Measurements from ENCODE around the gene DBET. TPM values are rescaled to one million over a fixed set of nuclear protein-coding genes. Genes with fewer than 3 reads are reported as not detected.
"Not testable (repeated sequence)": the region's sequence is repeated elsewhere in the genome, so short reads cannot be mapped to it uniquely, and the experiment has no call there.

DBET gene
- total RNA-seq, result under 1 TPM in 1 of 2 experiments, not detected in 1; 0.05 TPM

GRCh38 chr4:190064342-190064741, at the start of gene DBET:
Gene DBET, plus strand, starts transcription at chr4:190064502.
- H3K9me3 Mint-ChIP-seq; CTCF ChIA-PET; H3K4me3 Mint-ChIP-seq; H3K27ac Mint-ChIP-seq; DNase-seq; H3K4me1 Mint-ChIP-seq (ENCODE audit: low read depth); intact Hi-C loops (cut with micrococcal nuclease); H3K36me3 Mint-ChIP-seq (ENCODE audit: low read depth); H3K27me3 Mint-ChIP-seq (ENCODE audit: low read depth): not testable (repeated sequence)

GRCh38 chr4:190014771-190015537, 49.3 kb upstream of the DBET start:
- H3K27me3 Mint-ChIP-seq (ENCODE audit: low read depth), result peaks cover 64% of the 10 kb centered on the region
- intact Hi-C loops (cut with micrococcal nuclease), result loop anchor here (5.0 kb wide), 1 partner anchor 73 kb away; the partner anchor contains the start of gene FRG1
- no peaks in the 10 kb centered on the region for H3K36me3 Mint-ChIP-seq (ENCODE audit: low read depth)
- DNase-seq, result no peak
- H3K27ac Mint-ChIP-seq, result no peak overlapping the region
- no peak overlapping the region for H3K4me3 Mint-ChIP-seq
- peaks cover 35% of the 10 kb centered on the region for H3K4me1 Mint-ChIP-seq (ENCODE audit: low read depth)
- no peaks in the 10 kb centered on the region for H3K9me3 Mint-ChIP-seq
- CTCF ChIA-PET, result interaction anchor here (1.2 kb wide), 1 partner anchor 22 kb away, joined by 3 read pairs; no protein-coding TSS in a partner anchor

DNA sequence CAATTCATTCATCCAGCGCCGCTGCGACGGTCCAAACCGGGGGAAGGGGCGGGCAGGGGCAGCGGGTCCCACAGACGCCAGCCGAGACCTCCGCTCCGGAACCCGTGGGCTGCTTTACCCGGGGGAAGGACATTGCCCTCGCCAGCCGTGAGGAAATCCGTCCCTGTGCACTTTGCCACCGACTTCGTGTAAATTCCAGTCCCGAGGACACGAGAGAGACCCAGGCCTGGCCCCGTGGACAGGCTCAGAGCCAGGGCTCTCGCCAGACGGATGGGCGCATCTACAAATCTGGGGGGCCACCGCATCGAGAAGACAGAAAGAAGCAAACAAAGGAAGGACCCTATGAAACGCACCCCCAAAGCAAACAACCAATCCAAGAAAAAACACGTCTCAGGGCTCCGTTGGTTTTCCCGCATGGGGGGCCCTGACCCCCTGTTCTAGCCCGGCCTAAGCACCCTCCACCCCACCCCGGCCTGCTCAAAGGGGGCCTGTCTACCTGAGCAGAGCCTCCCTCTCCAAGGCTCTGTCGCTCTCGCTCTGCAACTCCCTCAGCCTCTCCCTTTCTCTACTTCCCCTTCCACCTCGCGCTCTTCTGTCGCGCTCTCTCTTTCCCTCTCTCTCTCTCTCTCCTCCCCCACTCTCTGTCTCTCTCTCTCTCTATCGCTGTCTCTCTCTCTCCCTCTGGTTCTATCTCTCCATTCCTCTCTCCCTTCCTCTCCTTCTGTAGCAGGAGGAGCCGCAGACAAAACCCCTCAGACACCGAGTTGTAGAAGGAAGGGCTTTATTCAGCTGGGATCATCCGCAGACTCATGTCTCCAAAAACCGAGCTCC, 48.5 kb upstream of the DBET start:
- peaks cover 43% of the 10 kb centered on the region for H3K4me1 Mint-ChIP-seq (ENCODE audit: low read depth)
- CTCF ChIA-PET, result no interaction called here
- intact Hi-C loops (cut with micrococcal nuclease), result loop anchor here (5.0 kb wide), 1 partner anchor 73 kb away; the partner anchor contains the start of gene FRG1
- peaks cover 72% of the 10 kb centered on the region for H3K27me3 Mint-ChIP-seq (ENCODE audit: low read depth)
- no peaks in the 10 kb centered on the region for H3K36me3 Mint-ChIP-seq (ENCODE audit: low read depth)
- peak overlapping the region; percentile 46 for H3K4me3 Mint-ChIP-seq
- H3K27ac Mint-ChIP-seq, result no peak overlapping the region
- DNase-seq, result no peak
- H3K9me3 Mint-ChIP-seq, result no peaks in the 10 kb centered on the region

DNA sequence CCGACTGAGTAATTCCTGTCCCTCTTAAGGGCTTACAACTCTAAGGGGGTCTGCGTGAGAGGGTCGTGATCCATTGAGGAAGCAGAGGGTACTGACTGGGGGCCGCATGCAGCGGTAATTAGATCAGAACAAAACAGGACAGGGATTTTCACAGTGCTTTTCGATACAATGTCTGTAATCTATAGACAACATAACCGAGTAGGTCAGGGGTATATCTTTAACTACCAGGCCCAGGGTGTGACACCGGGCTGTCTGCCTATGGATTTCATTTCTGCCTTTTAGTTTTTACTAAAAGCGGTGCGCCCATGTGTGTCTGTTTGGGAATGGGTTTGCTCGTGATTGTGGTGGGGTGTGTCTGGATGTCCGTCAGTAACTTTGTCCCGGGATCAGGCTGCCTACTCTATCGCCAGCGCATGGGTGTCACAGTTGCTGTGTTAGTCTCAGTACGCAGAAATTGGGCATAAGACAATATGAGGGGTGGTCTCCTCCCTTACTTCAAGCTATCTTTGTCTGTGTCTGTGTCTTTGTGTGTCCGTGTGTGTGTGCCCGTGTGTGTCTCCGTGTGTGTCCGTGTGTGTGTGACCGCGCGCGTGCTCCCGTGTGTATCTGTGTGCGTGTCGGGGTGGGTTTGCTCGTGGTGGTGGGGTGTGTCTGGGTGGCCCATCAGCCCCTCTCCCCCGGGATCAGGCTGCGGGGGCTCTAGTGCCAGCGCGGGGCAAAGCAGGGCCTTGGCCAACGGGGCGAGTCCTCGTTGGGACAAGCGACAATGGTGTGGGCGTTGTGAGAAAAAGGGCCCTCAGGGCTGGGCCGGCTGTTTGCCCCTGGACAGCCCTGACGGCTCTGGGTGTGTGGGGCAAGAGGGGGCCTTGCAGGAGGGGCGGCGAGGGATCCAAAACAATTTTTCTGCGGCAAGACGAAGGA, 47.7 kb upstream of the DBET start:
- intact Hi-C loops (cut with micrococcal nuclease), result loop anchor here (5.0 kb wide), 1 partner anchor 74 kb away; the partner anchor contains the start of gene FRG1
- peak overlapping the region; percentile 46 for H3K4me3 Mint-ChIP-seq

GRCh38 chr4:190017357-190018200, 46.7 kb upstream of the DBET start:
- DNase-seq, result no peak
- Mint-ChIP-seq H3K4me3 (no peak overlapping the region), H3K36me3 (ENCODE audit: low read depth) (no peaks in the 10 kb centered on the region), H3K27me3 (ENCODE audit: low read depth) (peaks cover 68% of the 10 kb centered on the region), H3K9me3 (no peaks in the 10 kb centered on the region), H3K27ac (no peak overlapping the region), H3K4me1 (ENCODE audit: low read depth) (peaks cover 44% of the 10 kb centered on the region)
- intact Hi-C loops (cut with micrococcal nuclease), result loop anchor here (5.0 kb wide), 1 partner anchor 75 kb away; the partner anchor contains the start of gene FRG1
- CTCF ChIA-PET, result no interaction called here

More for the DNA sequence above, 47.7 kb upstream of the DBET start:
- H3K4me1 Mint-ChIP-seq (ENCODE audit: low read depth), result peaks cover 44% of the 10 kb centered on the region
- H3K9me3 Mint-ChIP-seq, result no peaks in the 10 kb centered on the region
- DNase-seq, result no peak
- H3K36me3 Mint-ChIP-seq (ENCODE audit: low read depth), result no peaks in the 10 kb centered on the region
- no peak overlapping the region for H3K27ac Mint-ChIP-seq
- H3K27me3 Mint-ChIP-seq (ENCODE audit: low read depth), result peaks cover 75% of the 10 kb centered on the region
- CTCF ChIA-PET, result no interaction called here

DNA sequence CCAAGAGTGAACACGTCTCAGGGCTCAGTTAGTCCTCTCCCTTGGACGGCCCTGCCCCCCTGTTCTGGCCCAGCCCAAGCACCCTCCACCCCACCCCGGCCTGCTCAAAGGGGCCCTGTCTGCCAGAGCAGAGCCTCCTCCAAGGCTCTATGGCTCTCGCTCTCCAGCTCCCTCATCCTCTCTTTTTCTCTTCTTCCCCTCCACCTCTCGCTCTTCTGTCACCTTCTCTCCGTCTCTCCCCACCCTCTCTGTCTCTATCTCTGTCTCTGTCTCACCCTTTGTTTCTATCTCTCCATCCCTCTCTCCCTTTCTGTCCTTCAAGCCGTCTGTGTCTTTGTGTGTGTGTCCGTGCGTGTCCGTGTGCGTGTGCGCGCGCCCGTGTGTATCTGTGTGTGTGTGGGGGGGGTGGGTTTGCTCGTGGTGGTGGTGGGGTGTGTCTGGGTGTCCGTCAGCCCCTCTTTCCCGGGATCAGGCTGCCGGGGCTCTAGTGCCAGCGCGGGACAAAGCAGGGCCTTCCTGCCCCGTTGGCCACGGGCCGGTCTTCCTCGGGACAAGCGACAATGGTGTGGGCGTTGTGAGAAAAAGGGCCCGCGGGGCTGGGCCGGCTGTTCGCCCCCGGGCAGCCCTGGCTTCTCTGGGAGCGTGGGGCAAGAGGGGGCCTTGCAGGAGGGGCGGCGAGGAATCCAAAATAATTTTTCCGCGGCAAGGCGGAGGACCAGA, 45.9 kb upstream of the DBET start:
- Mint-ChIP-seq H3K36me3 (ENCODE audit: low read depth) (no peaks in the 10 kb centered on the region), H3K27ac (no peak overlapping the region), H3K4me3 (peak overlapping the region; percentile 10), H3K4me1 (ENCODE audit: low read depth) (peaks cover 44% of the 10 kb centered on the region), H3K9me3 (no peaks in the 10 kb centered on the region), H3K27me3 (ENCODE audit: low read depth) (peaks cover 63% of the 10 kb centered on the region)
- intact Hi-C loops (cut with micrococcal nuclease), result loop anchor here (5.0 kb wide), 1 partner anchor 76 kb away; the partner anchor contains the start of gene FRG1
- CTCF ChIA-PET, result no interaction called here
- no peak for DNase-seq

DNA sequence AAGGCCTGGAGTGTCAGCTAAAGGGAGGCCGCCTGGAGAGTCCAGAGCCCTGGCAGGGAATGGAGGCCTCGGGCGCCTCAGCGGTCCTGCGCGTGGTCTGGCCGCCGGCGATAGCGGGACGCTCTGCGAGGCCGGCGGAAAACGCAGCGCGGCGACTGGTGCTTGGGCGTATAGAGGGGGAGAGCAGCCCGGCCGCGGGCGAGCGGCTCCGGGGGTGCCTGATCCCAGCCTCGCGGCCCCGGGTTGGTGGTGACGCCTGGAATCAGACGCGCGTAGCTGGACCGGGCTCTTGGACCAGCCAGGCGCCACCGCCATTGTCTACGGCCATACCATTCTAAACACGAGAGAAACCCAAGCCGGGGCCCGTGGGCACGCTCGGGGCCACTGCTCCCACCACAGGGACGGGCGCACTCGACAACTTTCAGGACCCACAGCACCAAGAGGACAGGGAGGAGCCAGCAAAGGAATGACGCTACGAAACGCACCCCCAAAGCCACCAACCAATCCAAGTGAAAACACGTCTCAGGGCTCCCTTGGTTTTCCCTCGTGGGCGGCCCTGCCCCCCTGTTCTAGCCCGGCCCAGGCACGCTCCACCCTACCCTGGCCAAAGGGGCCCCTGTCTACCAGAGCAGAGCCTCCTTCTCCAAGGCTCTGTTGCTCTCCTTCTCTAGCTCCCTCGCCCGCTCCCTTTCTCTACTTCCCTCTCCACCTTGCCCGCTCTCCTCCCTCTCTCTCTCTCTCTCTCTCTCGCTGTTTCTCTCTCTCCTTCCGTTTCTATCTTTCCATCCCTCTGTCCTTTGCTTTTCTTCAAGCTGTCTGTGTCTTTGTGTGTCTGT, 45.1 kb upstream of the DBET start:
- H3K4me1 Mint-ChIP-seq (ENCODE audit: low read depth), result peaks cover 42% of the 10 kb centered on the region
- CTCF ChIA-PET, result no interaction called here

DNA sequence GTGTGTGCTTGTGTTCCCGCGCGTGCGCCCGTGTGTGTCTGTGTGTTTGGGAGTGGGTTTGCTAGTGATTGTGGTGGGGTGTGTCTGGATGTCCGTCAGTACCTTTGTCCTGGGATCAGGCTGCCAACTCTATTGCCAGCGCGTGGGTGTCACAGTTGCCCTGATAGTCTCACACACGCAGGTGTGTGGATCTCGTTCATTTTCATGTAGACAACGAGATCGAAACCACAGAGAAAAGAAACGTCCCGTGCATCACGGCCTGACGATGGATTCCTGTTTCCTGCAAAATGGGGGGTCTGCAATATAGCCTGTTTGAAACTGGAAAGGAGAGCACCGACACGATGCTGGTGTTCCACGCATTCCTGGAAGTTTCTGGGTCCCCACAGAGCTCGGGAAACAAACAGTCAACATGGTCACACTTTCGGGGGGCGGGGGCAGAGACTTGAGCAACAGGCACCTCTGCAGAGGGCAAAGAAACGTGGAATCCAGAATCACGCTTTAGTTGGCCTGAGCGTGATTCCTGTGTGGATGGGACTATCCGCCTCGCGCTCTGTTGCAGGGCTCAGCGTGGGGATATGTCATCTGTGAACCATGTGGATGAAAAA, 44.3 kb upstream of the DBET start:
- H3K4me3 Mint-ChIP-seq, result peak overlapping the region; percentile 22
- CTCF ChIA-PET; H3K36me3 Mint-ChIP-seq (ENCODE audit: low read depth); DNase-seq; H3K27ac Mint-ChIP-seq; H3K9me3 Mint-ChIP-seq: not testable (repeated sequence)
- H3K4me1 Mint-ChIP-seq (ENCODE audit: low read depth), result peaks cover 42% of the 10 kb centered on the region
- peaks cover 54% of the 10 kb centered on the region for H3K27me3 Mint-ChIP-seq (ENCODE audit: low read depth)
- intact Hi-C loops (cut with micrococcal nuclease), result loop anchor here (5.0 kb wide), 1 partner anchor 78 kb away; the partner anchor contains the start of gene FRG1

More for the DNA sequence above, 45.1 kb upstream of the DBET start:
- H3K27me3 Mint-ChIP-seq (ENCODE audit: low read depth), result peaks cover 57% of the 10 kb centered on the region
- DNase-seq, result no peak
- no peaks in the 10 kb centered on the region for H3K9me3 Mint-ChIP-seq
- no peak overlapping the region for H3K27ac Mint-ChIP-seq
- no peaks in the 10 kb centered on the region for H3K36me3 Mint-ChIP-seq (ENCODE audit: low read depth)
- intact Hi-C loops (cut with micrococcal nuclease), result loop anchor here (5.0 kb wide), 1 partner anchor 77 kb away; the partner anchor contains the start of gene FRG1
- H3K4me3 Mint-ChIP-seq, result no peak overlapping the region

- no peaks in the 10 kb centered on the region for H3K36me3 Mint-ChIP-seq (ENCODE audit: low read depth)
- intact Hi-C loops (cut with micrococcal nuclease), result no loop called here
- H3K4me1 Mint-ChIP-seq (ENCODE audit: low read depth), result peaks cover 37% of the 10 kb centered on the region
- H3K4me3 Mint-ChIP-seq, result peak overlapping the region; percentile 62
- peaks cover 48% of the 10 kb centered on the region for H3K27me3 Mint-ChIP-seq (ENCODE audit: low read depth)
- CTCF ChIA-PET, result no interaction called here
- no peak overlapping the region for H3K27ac Mint-ChIP-seq
- peak; percentile 34 for DNase-seq
- H3K9me3 Mint-ChIP-seq, result no peaks in the 10 kb centered on the region
Observed at GRCh38 chr4:190020790-190021717, 43.2 kb upstream of the DBET start.
